Stimulated activated naive CD8-positive, alpha-beta T cell treated with anti-CD3 and anti-CD28 coated beads, Interleukin-15, amount 100 ng/mL, for 72 hours (primary cell): ENCODE data around the gene RHOG.
"Not testable (repeated sequence)": the region's sequence is repeated elsewhere in the genome, so short reads cannot be mapped to it uniquely, and the experiment has no call there.

Experiments
- ATAC-seq: fragments of 150-1000 bp; cut with Tn5 transposase; 2 replicates; pipeline ENCODE4 v1.10.0; 2021; ENCODE audit warnings: mild to moderate bottlenecking, moderate library complexity
- DNase-seq, 2 donors: peaks; one replicate each; pipeline ENCODE4 v3.0.0; 2021 to 2022
- H3K27ac Mint-ChIP-seq, 2 donors: one replicate each; pipeline ENCODE4 v1.8.0; 2022; ENCODE audit warnings: mild to moderate bottlenecking in 2 of 2, mixed read lengths in 2 of 2, moderate library complexity in 2 of 2
- H3K27me3 Mint-ChIP-seq: one replicate; pipeline ENCODE4 v1.8.0; 2022; ENCODE audit warnings: mixed read lengths
- H3K4me1 Mint-ChIP-seq: one replicate; pipeline ENCODE4 v1.8.0; 2022; ENCODE audit warnings: mild to moderate bottlenecking, mixed read lengths
- H3K4me3 Mint-ChIP-seq, 2 donors: one replicate each; pipeline ENCODE4 v1.8.0; 2022; ENCODE audit warnings: mild to moderate bottlenecking in 2 of 2, mixed read lengths in 2 of 2, moderate library complexity in 1 of 2
- H3K9me3 Mint-ChIP-seq, 2 donors: one replicate each; pipeline ENCODE4 v1.8.0; 2022; ENCODE audit warnings: mixed read lengths in 2 of 2

RHOG gene

DNA sequence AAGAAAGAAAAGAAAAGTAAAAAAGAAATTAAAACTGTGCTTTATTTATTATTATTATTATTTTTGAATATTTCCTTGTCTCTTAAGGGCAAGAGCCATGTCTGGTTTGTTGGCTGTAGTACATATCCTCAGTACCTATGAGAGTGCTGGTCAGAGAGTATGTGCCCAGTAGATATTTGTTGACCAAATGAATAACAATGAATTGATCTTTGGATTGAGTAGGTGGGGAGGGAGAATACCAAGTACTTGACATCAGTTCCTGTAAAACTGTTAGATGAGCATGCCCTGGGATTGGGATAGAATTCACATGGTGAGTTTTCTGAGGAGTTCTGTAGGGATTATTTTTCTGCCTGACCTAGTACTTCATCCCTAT is 26.1 kb upstream of the RHOG start:
- ATAC-seq, result no peak
- H3K27ac Mint-ChIP-seq, result peak overlapping the region; percentile 23 to 92
- no peaks in the 10 kb centered on the region for H3K27me3 Mint-ChIP-seq
- peaks cover 95% of the 10 kb centered on the region for H3K4me1 Mint-ChIP-seq
- peak overlapping the region; percentile 54 to 58 for H3K4me3 Mint-ChIP-seq
- no peak for DNase-seq
- H3K9me3 Mint-ChIP-seq, result no peaks in the 10 kb centered on the region

GRCh38 chr11:3866206-3866605 is 25.4 kb upstream of the RHOG start:
- H3K27me3 Mint-ChIP-seq, result no peaks in the 10 kb centered on the region
- H3K9me3 Mint-ChIP-seq, result no peaks in the 10 kb centered on the region
- ATAC-seq, result no peak
- peaks cover 95% of the 10 kb centered on the region for H3K4me1 Mint-ChIP-seq
- H3K4me3 Mint-ChIP-seq, result peak overlapping the region; percentile 9 to 62
- H3K27ac Mint-ChIP-seq, result peak overlapping the region; percentile 23 to 73
- DNase-seq, result no peak

DNA sequence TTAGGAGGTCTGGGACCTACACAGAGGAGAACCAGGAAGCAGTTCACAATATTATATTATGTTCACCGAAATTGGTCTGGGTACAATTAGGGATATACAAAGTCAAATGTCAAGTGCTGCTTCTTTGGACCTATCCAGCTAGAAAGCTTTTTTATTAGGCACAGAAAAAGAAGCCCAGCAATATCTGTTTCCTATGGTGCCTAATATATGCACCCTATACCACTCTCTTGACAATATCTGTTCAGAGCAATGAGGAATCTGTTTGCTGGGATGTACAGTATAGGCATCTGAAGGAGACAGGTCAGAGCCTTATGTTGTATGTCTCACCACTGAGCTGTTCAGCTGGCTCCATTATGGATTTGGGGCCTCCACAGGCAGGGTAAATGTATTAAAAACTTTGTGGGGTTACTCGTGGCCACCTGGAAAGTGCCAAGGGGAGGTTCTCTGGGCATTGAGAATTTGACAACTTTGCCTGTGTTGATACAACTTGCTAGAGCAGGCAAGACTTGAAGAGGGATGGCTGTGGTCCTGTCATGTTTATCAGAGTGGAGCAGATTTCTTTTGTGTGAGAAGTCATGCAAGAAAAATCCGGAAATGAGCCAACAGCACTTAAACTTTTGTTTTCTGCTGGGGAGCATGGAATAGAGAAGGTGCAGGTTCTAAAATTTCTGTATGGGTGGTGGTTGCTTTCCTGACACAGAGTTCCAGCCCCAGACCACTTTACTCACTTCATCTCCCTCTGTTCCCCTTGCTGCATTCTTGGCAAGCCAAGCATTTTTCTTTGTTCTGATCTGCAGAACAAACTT is 24.8 kb upstream of the RHOG start:
- no peaks in the 10 kb centered on the region for H3K27me3 Mint-ChIP-seq
- H3K4me1 Mint-ChIP-seq, result peaks cover 95% of the 10 kb centered on the region
- H3K9me3 Mint-ChIP-seq, result no peaks in the 10 kb centered on the region
- ATAC-seq (no peak), DNase-seq (no peak)
- H3K4me3 Mint-ChIP-seq, result peak overlapping the region; percentile 9 to 62
- peak overlapping the region; percentile 51 to 83 for H3K27ac Mint-ChIP-seq

- H3K4me3 Mint-ChIP-seq, result peak overlapping the region; percentile 97 to 99
- peaks cover 94% of the 10 kb centered on the region for H3K4me1 Mint-ChIP-seq
- H3K9me3 Mint-ChIP-seq, result no peaks in the 10 kb centered on the region
- no peaks in the 10 kb centered on the region for H3K27me3 Mint-ChIP-seq
- DNase-seq (peak; percentile 24 to 35), ATAC-seq (peak; percentile 57)
- peak overlapping the region; percentile 91 to 92 for H3K27ac Mint-ChIP-seq
These were observed 20.9 kb upstream of the RHOG start for GRCh38 chr11:3861683-3862082.

GRCh38 chr11:3860898-3861393 is 20.2 kb upstream of the RHOG start:
- Mint-ChIP-seq H3K4me3 (peak overlapping the region; percentile 97 to 99), H3K27ac (peak overlapping the region; percentile 42 to 92), H3K4me1 (peaks cover 87% of the 10 kb centered on the region)
- not testable (repeated sequence) for H3K9me3 Mint-ChIP-seq, DNase-seq, H3K27me3 Mint-ChIP-seq
- ATAC-seq, result peak; percentile 72

DNA sequence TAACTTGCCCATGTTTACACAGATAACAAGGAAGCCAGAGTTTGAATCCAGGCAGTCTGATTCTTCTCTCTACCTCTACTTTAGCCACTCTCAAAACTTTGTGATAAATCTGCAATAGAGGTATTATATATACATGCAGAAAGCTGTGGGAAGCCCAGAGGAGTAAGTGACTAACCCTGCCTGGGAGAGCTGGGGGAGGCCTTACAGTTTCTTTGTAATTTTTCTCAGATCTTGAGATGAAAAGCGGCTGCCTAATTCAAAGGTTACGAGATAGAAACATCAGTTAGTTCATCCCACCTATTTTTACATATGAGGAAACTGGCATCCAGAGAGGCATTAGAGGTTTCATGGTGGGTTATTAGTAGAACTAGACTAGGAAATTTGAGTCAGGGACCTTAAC is 19.6 kb upstream of the RHOG start:
- peak; percentile 27 for ATAC-seq
- Mint-ChIP-seq H3K9me3 (no peaks in the 10 kb centered on the region), H3K4me1 (peaks cover 81% of the 10 kb centered on the region), H3K4me3 (peak overlapping the region; percentile 97 to 99), H3K27ac (peak overlapping the region; percentile 42 to 66), H3K27me3 (no peaks in the 10 kb centered on the region)
- no peak for DNase-seq

DNA sequence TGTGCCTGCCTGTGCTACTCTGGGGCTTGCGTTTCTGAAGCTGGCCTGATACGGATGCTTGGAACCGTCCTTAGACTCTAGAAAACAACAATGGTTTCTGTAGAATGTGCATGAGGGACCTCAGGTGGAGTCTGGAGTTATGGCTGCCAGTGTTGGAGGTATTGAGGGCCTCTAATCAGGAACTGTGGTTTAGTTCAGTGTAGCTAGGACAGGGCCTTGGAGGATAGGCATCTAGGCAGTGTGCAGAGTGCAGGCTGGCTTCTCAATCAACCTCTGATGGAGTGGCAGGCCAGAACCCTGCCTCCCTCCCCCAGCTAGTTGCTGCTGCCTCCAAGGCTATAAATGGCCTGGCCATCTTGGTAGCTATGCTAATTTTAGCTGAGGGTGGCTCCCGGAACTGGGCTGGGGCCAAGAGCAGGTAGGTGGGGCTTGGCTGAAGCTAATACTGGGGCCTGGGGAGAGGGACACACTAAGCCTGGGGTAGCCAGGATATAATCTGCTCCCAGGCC is 18.7 kb upstream of the RHOG start:
- Mint-ChIP-seq H3K9me3 (no peaks in the 10 kb centered on the region), H3K27ac (peak overlapping the region; percentile 84 to 96), H3K4me3 (peak overlapping the region; percentile 97 to 99), H3K4me1 (peaks cover 77% of the 10 kb centered on the region), H3K27me3 (no peaks in the 10 kb centered on the region)
- DNase-seq (peak; percentile 41 to 42), ATAC-seq (no peak)

GRCh38 chr11:3857628-3858027 is 16.9 kb upstream of the RHOG start:
- DNase-seq, result no peak
- Mint-ChIP-seq H3K9me3 (no peaks in the 10 kb centered on the region), H3K27me3 (no peaks in the 10 kb centered on the region), H3K27ac (peak overlapping the region in 1 of 2 donors; percentile 98), H3K4me3 (peak overlapping the region; percentile 97 to 99), H3K4me1 (peaks cover 81% of the 10 kb centered on the region)
- no peak for ATAC-seq

DNA sequence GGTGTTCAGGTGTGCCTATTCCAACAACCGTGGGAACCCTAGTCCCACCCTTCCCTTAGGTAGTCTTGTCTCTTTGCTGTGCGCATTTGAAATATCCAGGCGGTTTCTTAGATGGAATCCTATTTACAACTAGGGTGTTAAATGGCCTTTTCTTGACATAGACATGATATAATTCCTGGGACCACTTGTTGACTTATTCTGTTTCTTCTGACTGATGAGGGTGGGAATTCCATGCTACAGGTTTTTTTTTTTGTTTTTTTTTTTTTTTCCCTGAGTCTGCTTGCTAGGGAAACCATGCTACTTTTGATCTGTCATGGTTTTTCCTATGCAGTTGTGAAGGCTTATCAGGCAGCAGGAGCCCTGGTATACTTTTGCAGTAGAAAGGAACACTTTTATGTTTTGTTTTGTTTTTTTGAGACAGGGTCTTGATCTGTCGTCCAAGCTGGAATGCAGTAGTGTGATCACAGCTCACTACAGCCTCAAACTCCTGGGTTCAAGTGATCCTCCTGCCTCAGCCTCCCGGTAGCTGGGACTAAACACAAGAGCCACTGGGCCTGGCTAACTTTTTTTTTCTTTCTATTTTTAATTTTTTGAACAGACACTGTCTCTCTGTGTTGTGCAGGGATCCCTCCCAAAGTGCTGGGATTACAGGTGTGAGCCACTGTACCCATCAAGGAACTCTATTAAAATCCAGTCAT is 16.2 kb upstream of the RHOG start:
- no peaks in the 10 kb centered on the region for H3K27me3 Mint-ChIP-seq
- peaks cover 80% of the 10 kb centered on the region for H3K4me1 Mint-ChIP-seq
- peak overlapping the region; percentile 97 to 99 for H3K4me3 Mint-ChIP-seq
- DNase-seq, result no peak
- no peaks in the 10 kb centered on the region for H3K9me3 Mint-ChIP-seq
- ATAC-seq, result no peak
- H3K27ac Mint-ChIP-seq, result peak overlapping the region; percentile 98

DNA sequence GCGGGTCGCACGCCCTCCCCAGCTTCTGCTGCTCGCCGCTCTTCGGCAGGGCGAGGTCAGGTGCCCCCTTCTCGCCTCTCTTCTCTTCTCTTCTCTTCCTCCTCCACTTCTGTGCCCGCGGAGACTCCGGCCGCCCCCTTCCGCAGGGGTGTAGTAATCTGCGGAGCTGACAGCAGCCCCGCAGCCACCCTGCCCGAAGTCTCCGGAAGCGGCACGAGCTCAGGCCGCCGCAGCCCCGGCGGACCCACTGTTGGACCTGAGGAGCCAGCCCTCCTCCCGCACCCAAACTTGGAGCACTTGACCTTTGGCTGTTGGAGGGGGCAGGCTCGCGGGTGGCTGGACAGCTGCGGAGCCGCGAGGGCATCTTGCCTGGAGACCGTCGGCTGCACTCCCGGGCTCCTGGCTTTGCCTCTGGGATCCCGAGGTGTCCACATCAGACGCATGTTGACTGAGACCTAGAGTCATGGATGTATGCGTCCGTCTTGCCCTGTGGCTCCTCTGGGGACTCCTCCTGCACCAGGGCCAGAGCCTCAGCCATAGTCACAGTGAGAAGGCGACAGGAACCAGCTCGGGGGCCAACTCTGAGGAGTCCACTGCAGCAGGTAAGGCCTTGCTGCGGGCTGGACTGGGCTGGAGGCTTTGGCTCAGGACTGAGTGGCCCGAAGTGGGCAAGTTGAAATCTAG is 15.2 kb upstream of the RHOG start:
- DNase-seq (peak; percentile 68 to 76), ATAC-seq (peak; percentile 31)
- Mint-ChIP-seq H3K27ac (peak overlapping the region; percentile 98), H3K4me3 (peak overlapping the region; percentile 97 to 99), H3K9me3 (no peaks in the 10 kb centered on the region), H3K27me3 (no peaks in the 10 kb centered on the region), H3K4me1 (peaks cover 69% of the 10 kb centered on the region)

- no peaks in the 10 kb centered on the region for H3K9me3 Mint-ChIP-seq
- no peaks in the 10 kb centered on the region for H3K27me3 Mint-ChIP-seq
- H3K4me1 Mint-ChIP-seq, result peaks cover 62% of the 10 kb centered on the region
- H3K4me3 Mint-ChIP-seq, result peak within 1 kb of the TSS; percentile 97 to 99
- ATAC-seq (peak; percentile 85), DNase-seq (peak; percentile 100)
- peak within 1 kb of the TSS; percentile 99 for H3K27ac Mint-ChIP-seq
These were observed 14.4 kb upstream of the RHOG start, which contains the start of gene STIM1 for GRCh38 chr11:3854977-3855807. STIM1 (plus strand) TSS chr11:3855664; CDS start chr11:3856271, 607 bp downstream.

DNA sequence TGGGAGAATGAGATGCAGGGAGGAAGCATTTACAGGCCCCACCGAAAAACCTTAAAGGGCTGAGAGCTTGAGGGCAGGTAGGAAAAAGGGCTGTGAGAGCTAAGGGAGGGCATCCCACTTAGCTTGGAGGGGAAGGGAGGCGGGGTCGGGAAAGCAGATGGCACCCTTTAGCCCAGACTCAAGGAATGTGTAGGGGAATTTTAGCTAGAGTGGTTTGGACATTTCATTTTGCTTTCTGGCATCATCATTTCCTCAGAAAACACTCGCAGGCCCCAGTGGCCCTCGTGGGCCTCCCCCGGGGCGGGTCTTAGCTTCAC is 13.9 kb upstream of the RHOG start:
- H3K27me3 Mint-ChIP-seq, result no peaks in the 10 kb centered on the region
- H3K4me1 Mint-ChIP-seq, result peaks cover 56% of the 10 kb centered on the region
- H3K9me3 Mint-ChIP-seq, result no peaks in the 10 kb centered on the region
- peak overlapping the region; percentile 99 for H3K27ac Mint-ChIP-seq
- no peak for DNase-seq
- no peak for ATAC-seq
- peak overlapping the region; percentile 86 to 97 for H3K4me3 Mint-ChIP-seq

DNA sequence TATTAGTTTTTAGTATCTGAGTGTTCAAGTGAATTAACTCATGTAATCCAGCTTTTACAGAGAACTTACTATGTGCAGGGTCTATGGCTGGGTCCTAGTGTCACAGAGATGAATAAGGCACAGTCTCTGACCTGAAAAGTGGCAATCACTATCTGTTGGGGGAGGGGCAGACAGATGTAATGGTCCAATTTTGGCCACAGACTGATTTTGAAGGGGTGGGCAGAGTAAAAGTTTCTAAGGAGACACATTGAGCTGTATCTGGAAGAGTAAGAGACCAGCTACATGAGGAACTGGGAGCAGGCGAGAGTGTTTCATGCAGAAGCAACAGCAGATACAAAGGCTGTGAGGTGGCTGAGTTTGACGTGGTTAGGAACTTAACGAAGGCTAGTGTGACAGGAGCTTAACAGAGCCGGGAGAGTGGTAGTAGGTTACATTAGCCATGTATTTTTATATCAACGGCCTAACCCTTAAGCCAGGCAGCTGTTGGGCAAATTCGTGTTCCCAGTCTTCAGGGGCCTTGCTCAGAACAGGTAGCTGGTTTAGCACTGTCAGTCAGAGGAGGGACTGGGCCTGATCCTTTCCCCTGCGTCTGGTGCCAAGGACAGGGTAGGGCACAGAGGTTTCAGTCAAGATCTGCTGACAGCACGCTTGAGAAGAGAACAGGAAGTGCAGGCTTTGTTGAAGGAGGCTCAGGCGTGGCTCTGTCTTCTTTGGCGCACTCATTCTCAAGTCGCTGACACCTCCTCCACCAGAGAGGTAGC is 13.3 kb upstream of the RHOG start:
- peak overlapping the region; percentile 86 to 97 for H3K4me3 Mint-ChIP-seq
- H3K4me1 Mint-ChIP-seq, result peaks cover 56% of the 10 kb centered on the region
- no peaks in the 10 kb centered on the region for H3K27me3 Mint-ChIP-seq
- no peaks in the 10 kb centered on the region for H3K9me3 Mint-ChIP-seq
- ATAC-seq (peak; percentile 71), DNase-seq (peak; percentile 73 to 83)
- H3K27ac Mint-ChIP-seq, result peak overlapping the region; percentile 99

DNA sequence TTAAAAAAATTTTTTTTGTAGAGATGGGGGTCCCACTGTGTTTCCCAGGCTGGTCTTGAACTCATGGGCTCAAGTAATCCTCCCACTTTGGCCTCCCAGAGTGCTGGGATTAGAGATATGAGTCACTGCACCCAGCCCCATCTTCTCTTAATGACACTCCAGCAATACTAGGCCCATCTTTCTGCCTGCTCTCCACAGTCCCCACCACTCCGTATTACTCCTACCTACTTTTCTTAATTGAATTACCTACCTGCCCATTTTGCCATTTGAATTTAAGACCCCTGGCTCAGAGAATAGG is 12.7 kb upstream of the RHOG start:
- Mint-ChIP-seq H3K4me1 (peaks cover 53% of the 10 kb centered on the region), H3K9me3 (no peaks in the 10 kb centered on the region), H3K27ac (peak overlapping the region; percentile 99), H3K27me3 (no peaks in the 10 kb centered on the region), H3K4me3 (peak overlapping the region; percentile 86 to 97)
- DNase-seq (no peak), ATAC-seq (no peak)
